Activated naive CD8-positive, alpha-beta T cell treated with anti-CD3 and anti-CD28 coated beads for 36 hours (primary cell): Measurements from ENCODE around the gene IFIT2. TPM values are rescaled to one million over a fixed set of nuclear protein-coding genes. Genes with fewer than 3 reads are reported as not detected.
"Not testable (repeated sequence)": the region's sequence is repeated elsewhere in the genome, so short reads cannot be mapped to it uniquely, and the experiment has no call there.

Experiments used
- DNase-seq: peaks from one replicate; pipeline ENCODE4 v3.0.0; 2021
- H3K27ac Mint-ChIP-seq: one replicate; pipeline ENCODE4 v1.8.0; 2022; ENCODE audit warnings: mild to moderate bottlenecking, moderate library complexity, mixed read lengths
- H3K27me3 Mint-ChIP-seq: one replicate; pipeline ENCODE4 v1.8.0; 2022; ENCODE audit warnings: mild to moderate bottlenecking, mixed read lengths
- H3K36me3 Mint-ChIP-seq: one replicate; pipeline ENCODE4 v1.8.0; 2021; ENCODE audit warnings: mild to moderate bottlenecking, mixed read lengths
- H3K4me1 Mint-ChIP-seq: one replicate; pipeline ENCODE4 v1.8.0; 2021; ENCODE audit warnings: mixed read lengths
- H3K4me3 Mint-ChIP-seq: one replicate; pipeline ENCODE4 v1.8.0; 2022; ENCODE audit warnings: mild to moderate bottlenecking, moderate library complexity, mixed read lengths
- H3K9me3 Mint-ChIP-seq: one replicate; pipeline ENCODE4 v1.8.0; 2022; ENCODE audit warnings: mixed read lengths
- total RNA-seq, 2 experiments: library from RNA; stranded (reverse); gene quantifications; one replicate each; pipeline ENCODE4 v1.2.3, GENCODE V29; 2021

Gene IFIT2
- total RNA-seq, 2 experiments from 2014 or later = 37.0 to 37.3 TPM

- Mint-ChIP-seq H3K27me3 (no peaks in the 10 kb centered on the region), H3K36me3 (no peaks in the 10 kb centered on the region)
Measured at GRCh38 chr10:89271532-89271931, 30.3 kb upstream of the IFIT2 start.

GRCh38 chr10:89273680-89274079 is 28.2 kb upstream of the IFIT2 start:
- Mint-ChIP-seq H3K4me3 (no peak overlapping the region), H3K36me3 (no peaks in the 10 kb centered on the region), H3K27ac (no peak overlapping the region), H3K4me1 (no peaks in the 10 kb centered on the region), H3K9me3 (no peaks in the 10 kb centered on the region), H3K27me3 (no peaks in the 10 kb centered on the region)
- no peak for DNase-seq

More at GRCh38 chr10:89271532-89271931, 30.3 kb upstream of the IFIT2 start:
- Mint-ChIP-seq H3K27ac (no peak overlapping the region), H3K4me3 (no peak overlapping the region), H3K9me3 (no peaks in the 10 kb centered on the region), H3K4me1 (peaks cover 3% of the 10 kb centered on the region)
- no peak for DNase-seq

GRCh38 chr10:89274928-89275327 is 26.9 kb upstream of the IFIT2 start:
- Mint-ChIP-seq H3K9me3 (no peaks in the 10 kb centered on the region), H3K4me3 (no peak overlapping the region), H3K27me3 (no peaks in the 10 kb centered on the region), H3K4me1 (no peaks in the 10 kb centered on the region), H3K27ac (no peak overlapping the region), H3K36me3 (no peaks in the 10 kb centered on the region)
- no peak for DNase-seq

DNA sequence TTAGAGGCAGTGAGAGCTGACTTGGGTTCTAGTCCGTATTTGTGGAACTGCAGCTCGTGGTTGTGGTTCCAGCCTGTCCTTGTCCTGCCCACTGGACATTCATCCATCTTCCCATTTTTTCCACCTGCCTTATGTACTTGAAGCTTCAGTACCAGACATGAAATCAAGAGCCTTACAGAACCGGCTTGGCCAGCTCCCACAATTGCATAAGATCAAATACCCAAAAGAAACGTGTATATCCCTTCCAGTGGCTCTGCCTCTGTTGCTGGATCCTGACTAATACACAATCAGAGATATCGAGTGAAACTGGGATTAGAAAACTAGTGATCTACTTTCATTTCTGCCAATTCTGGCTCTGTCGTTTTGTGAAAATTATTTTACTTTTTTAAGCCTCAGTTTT is 26.5 kb upstream of the IFIT2 start:
- H3K27ac Mint-ChIP-seq = no peak overlapping the region

DNA sequence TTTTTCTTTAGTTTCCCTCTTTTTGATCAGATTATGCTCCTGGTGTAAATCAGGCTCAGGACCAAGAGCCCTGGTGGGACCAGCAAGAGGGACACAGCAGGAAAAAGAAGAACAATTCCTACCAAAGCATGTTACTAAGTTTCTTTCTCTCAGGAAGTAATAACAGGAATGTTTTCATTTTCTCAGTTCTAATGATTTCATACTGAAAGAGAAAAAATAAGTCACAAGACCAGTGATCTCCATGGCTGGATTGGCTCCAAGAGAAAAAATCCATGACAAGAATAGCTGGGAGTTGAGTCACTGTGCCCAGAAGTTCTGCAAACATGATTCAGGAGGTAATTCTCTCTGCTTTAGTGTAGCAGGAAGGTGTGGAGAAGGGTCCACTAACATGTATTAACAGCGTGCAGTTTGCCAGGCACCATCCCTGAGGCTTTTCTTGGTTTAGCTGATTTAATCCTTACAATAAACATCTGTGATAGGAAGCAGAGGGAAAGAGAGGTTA is 23.8 kb upstream of the IFIT2 start:
- Mint-ChIP-seq H3K27me3 (no peaks in the 10 kb centered on the region), H3K27ac (no peak overlapping the region)
- no peak for DNase-seq

More for the DNA sequence above, 26.5 kb upstream of the IFIT2 start:
- no peaks in the 10 kb centered on the region for H3K36me3 Mint-ChIP-seq
- H3K4me3 Mint-ChIP-seq = no peak overlapping the region
- H3K9me3 Mint-ChIP-seq = no peaks in the 10 kb centered on the region
- no peak for DNase-seq
- no peaks in the 10 kb centered on the region for H3K4me1 Mint-ChIP-seq
- no peaks in the 10 kb centered on the region for H3K27me3 Mint-ChIP-seq

GRCh38 chr10:89278900-89279392 is 22.9 kb upstream of the IFIT2 start:
- Mint-ChIP-seq H3K27me3 (no peaks in the 10 kb centered on the region), H3K9me3 (no peaks in the 10 kb centered on the region), H3K27ac (no peak overlapping the region), H3K36me3 (no peaks in the 10 kb centered on the region), H3K4me1 (no peaks in the 10 kb centered on the region), H3K4me3 (no peak overlapping the region)
- DNase-seq = no peak

More for the DNA sequence above, 23.8 kb upstream of the IFIT2 start:
- Mint-ChIP-seq H3K9me3 (no peaks in the 10 kb centered on the region), H3K4me1 (no peaks in the 10 kb centered on the region), H3K36me3 (no peaks in the 10 kb centered on the region), H3K4me3 (no peak overlapping the region)

DNA sequence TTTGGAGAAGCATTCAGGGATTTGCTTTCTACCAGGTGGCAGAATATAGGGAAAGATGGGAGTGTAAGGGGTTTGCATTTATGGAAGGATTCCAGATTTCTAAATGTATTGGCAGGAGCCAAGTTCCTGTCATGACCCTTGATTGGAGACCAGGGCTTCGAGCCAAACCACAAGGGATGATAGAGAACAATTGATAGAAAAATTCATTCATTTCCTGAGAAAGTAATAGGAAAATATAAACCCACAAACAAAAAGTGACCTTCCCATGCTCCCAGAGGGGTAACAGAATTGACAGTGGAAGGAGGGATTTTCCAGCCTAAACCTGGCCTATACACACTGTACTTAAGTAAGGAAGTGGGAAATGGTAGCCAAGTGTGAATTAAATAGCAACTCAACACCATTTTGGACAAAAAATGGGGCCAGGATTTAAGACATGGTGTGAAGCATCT is 22.4 kb upstream of the IFIT2 start:
- Mint-ChIP-seq H3K4me1 (no peaks in the 10 kb centered on the region), H3K36me3 (no peaks in the 10 kb centered on the region), H3K27me3 (no peaks in the 10 kb centered on the region), H3K27ac (no peak overlapping the region), H3K4me3 (no peak overlapping the region), H3K9me3 (no peaks in the 10 kb centered on the region)
- DNase-seq = no peak

DNA sequence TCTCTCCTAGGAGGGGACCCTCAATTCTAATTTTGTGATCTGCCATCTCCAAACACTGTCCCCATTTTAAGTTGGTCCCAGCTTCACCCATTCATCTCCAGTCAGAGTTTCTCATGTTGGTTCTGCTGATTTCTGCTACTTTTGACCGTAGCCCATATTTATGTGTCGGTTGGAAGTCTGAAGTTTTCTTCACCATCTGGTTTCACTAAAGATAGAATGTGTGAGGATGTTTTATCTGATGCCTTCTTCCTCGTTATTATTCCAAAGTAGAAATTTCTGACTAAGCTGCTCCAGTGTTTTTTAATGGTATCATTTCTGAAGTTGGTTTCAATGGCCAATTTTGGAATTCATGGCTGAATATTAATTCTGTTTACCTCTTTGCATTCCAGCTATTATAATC is 21.3 kb upstream of the IFIT2 start:
- Mint-ChIP-seq H3K27ac (no peak overlapping the region), H3K4me1 (no peaks in the 10 kb centered on the region), H3K9me3 (no peaks in the 10 kb centered on the region)

GRCh38 chr10:89281606-89282395 is 20.0 kb upstream of the IFIT2 start:
- Mint-ChIP-seq H3K27ac (no peak overlapping the region), H3K4me1 (no peaks in the 10 kb centered on the region), H3K27me3 (peaks cover 9% of the 10 kb centered on the region), H3K9me3 (peaks cover 3% of the 10 kb centered on the region), H3K36me3 (no peaks in the 10 kb centered on the region), H3K4me3 (no peak overlapping the region)
- DNase-seq = no peak

More for the DNA sequence above, 21.3 kb upstream of the IFIT2 start:
- no peak for DNase-seq
- H3K4me3 Mint-ChIP-seq = no peak overlapping the region
- no peaks in the 10 kb centered on the region for H3K36me3 Mint-ChIP-seq
- no peaks in the 10 kb centered on the region for H3K27me3 Mint-ChIP-seq

- Mint-ChIP-seq H3K4me1 (no peaks in the 10 kb centered on the region), H3K27ac (no peak overlapping the region), H3K4me3 (no peak overlapping the region), H3K27me3 (peaks cover 9% of the 10 kb centered on the region), H3K9me3 (peaks cover 3% of the 10 kb centered on the region), H3K36me3 (no peaks in the 10 kb centered on the region)
- DNase-seq = no peak
Measured at GRCh38 chr10:89283025-89283935, 18.6 kb upstream of the IFIT2 start.

- Mint-ChIP-seq H3K9me3 (peaks cover 3% of the 10 kb centered on the region), H3K4me3 (no peak overlapping the region), H3K27me3 (peaks cover 9% of the 10 kb centered on the region), H3K27ac (no peak overlapping the region), H3K36me3 (no peaks in the 10 kb centered on the region), H3K4me1 (no peaks in the 10 kb centered on the region)
- no peak for DNase-seq
Measured at GRCh38 chr10:89283936-89284475, 17.8 kb upstream of the IFIT2 start.

DNA sequence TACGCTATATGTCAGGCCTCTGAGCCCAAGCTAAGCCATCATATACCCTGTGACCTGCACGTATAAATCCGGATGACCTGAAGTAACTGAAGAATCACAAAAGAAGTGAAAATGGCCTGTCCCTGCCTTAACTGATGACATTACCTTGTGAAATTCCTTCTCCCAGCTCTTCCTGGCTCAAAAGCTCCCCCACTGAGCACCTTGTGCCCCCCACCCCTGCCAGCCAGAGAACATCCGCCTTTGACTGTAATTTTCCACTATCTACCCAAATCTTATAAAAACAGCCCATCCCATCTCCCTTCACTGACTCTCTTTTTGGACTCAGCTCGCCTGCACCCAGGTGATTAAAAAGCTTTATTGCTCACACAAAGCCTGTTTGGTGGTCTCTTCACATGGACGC is 17.1 kb upstream of the IFIT2 start:
- H3K36me3 Mint-ChIP-seq, H3K27ac Mint-ChIP-seq, DNase-seq, H3K4me1 Mint-ChIP-seq, H3K27me3 Mint-ChIP-seq, H3K9me3 Mint-ChIP-seq, H3K4me3 Mint-ChIP-seq: not testable (repeated sequence)

DNA sequence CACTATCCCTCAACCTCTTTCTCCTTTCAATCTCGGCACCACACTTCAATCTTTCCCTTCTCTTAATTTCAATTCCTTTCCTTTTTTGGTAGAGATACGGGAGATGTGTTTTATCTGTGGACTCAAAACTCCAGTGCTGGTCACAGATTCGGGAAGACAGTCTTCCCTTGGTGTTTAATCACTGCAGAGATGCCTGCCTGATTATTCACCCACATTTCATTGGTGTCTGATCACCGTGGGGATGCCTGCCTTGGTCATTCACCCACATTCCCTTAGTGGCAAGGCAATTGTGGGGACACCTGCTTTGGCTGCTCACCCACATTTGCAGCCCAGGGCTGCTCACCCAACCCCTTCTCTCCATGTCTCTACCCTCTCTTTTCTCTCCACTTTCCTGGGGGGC is 16.5 kb upstream of the IFIT2 start:
- H3K9me3 Mint-ChIP-seq, H3K4me1 Mint-ChIP-seq, DNase-seq, H3K36me3 Mint-ChIP-seq, H3K27ac Mint-ChIP-seq, H3K4me3 Mint-ChIP-seq, H3K27me3 Mint-ChIP-seq: not testable (repeated sequence)

GRCh38 chr10:89294721-89295239 is 7.1 kb upstream of the IFIT2 start:
- peak overlapping the region; percentile 84 for H3K27ac Mint-ChIP-seq
- H3K36me3 Mint-ChIP-seq = peaks cover 10% of the 10 kb centered on the region
- peak overlapping the region; percentile 27 for H3K4me3 Mint-ChIP-seq

GRCh38 chr10:89295597-89295996 is 6.2 kb upstream of the IFIT2 start:
- peaks cover 12% of the 10 kb centered on the region for H3K9me3 Mint-ChIP-seq
- peak overlapping the region; percentile 80 for H3K27ac Mint-ChIP-seq
- peaks cover 28% of the 10 kb centered on the region for H3K4me1 Mint-ChIP-seq
- H3K4me3 Mint-ChIP-seq = peak overlapping the region; percentile 7
- no peak for DNase-seq
- peaks cover 10% of the 10 kb centered on the region for H3K36me3 Mint-ChIP-seq
- H3K27me3 Mint-ChIP-seq = no peaks in the 10 kb centered on the region

More at GRCh38 chr10:89294721-89295239, 7.1 kb upstream of the IFIT2 start:
- Mint-ChIP-seq H3K27me3 (no peaks in the 10 kb centered on the region), H3K4me1 (peaks cover 28% of the 10 kb centered on the region), H3K9me3 (peaks cover 12% of the 10 kb centered on the region)
- no peak for DNase-seq
